Forelimb muscle (tissue), 1 donor: ENCODE measurements around the gene ASIC3. TPM values are rescaled to one million over a fixed set of nuclear protein-coding genes. Genes with fewer than 3 reads are reported as not detected.

Source experiments
- polyA plus RNA-seq: library from polyadenylated mRNA; unstranded; fragments of 120-200 nt; gene quantifications from one replicate; pipeline ENCODE4 v1.2.1, GENCODE V29; 2013; ENCODE audit not compliant: insufficient read length

Gene ASIC3
- polyA plus RNA-seq, 1 donor, result 6.8 TPM

Other genes with a start within 250 kb of the ASIC3 start
- gene TMEM176B, start 248.2 kb upstream of the ASIC3 start, polyA plus RNA-seq, result 14.4 TPM
- 14.3 TPM for gene TMEM176A, start 247.8 kb upstream of the ASIC3 start, polyA plus RNA-seq
- not detected for gene AOC1, start 196.0 kb upstream of the ASIC3 start, polyA plus RNA-seq
- gene KCNH2, start 70.2 kb upstream of the ASIC3 start, polyA plus RNA-seq, result 24.5 TPM
- gene NOS3, start 57.5 kb upstream of the ASIC3 start, polyA plus RNA-seq, result 5.5 TPM
- 0.73 TPM for gene ATG9B, start 24.0 kb upstream of the ASIC3 start, polyA plus RNA-seq
- 22.2 TPM for gene ABCB8, start 20.1 kb upstream of the ASIC3 start, polyA plus RNA-seq
- gene CDK5, start 9.4 kb downstream of the ASIC3 start, polyA plus RNA-seq, result 9.1 TPM
- gene SLC4A2, start 11.1 kb downstream of the ASIC3 start, polyA plus RNA-seq, result 55.9 TPM
- gene FASTK, start 32.3 kb downstream of the ASIC3 start, polyA plus RNA-seq, result 67.0 TPM
- 41.6 TPM for gene TMUB1, start 35.0 kb downstream of the ASIC3 start, polyA plus RNA-seq
- 68.3 TPM for gene AGAP3, start 37.9 kb downstream of the ASIC3 start, polyA plus RNA-seq
- 3.1 TPM for gene GBX1, start 119.2 kb downstream of the ASIC3 start, polyA plus RNA-seq
- 6.2 TPM for gene ASB10, start 138.7 kb downstream of the ASIC3 start, polyA plus RNA-seq
- not detected for gene H2BK1, start 162.0 kb downstream of the ASIC3 start, polyA plus RNA-seq
- gene ABCF2, start 178.7 kb downstream of the ASIC3 start, polyA plus RNA-seq, result 17.4 TPM
- 20.2 TPM for gene CHPF2, start 184.0 kb downstream of the ASIC3 start, polyA plus RNA-seq
- 169 TPM for gene SMARCD3, start 200.2 kb downstream of the ASIC3 start, polyA plus RNA-seq